IgD-negative memory B cell (primary cell): ENCODE data around the gene MNX1. TPM values are rescaled to one million over a fixed set of nuclear protein-coding genes. Genes with fewer than 3 reads are reported as not detected.
A peak's percentile ranks its signal among the peaks of the same experiment; 100 is the strongest.

Experiments used
- H3K27ac Mint-ChIP-seq, 3 donors: one replicate each; pipeline ENCODE4 v1.8.0; 2020 to 2022; ENCODE audit warnings: mild to moderate bottlenecking in 3 of 3, mixed read lengths in 3 of 3, moderate library complexity in 1 of 3
- H3K27me3 Mint-ChIP-seq: one replicate; pipeline ENCODE4 v1.8.0; 2021; ENCODE audit warnings: mixed read lengths
- H3K36me3 Mint-ChIP-seq: one replicate; pipeline ENCODE4 v1.8.0; 2020; ENCODE audit warnings: mild to moderate bottlenecking, mixed read lengths
- H3K4me1 Mint-ChIP-seq, 3 donors: one replicate each; pipeline ENCODE4 v1.8.0; 2020 to 2022; ENCODE audit warnings: mixed read lengths in 3 of 3, mild to moderate bottlenecking in 1 of 3
- H3K4me3 Mint-ChIP-seq, 4 donors: one replicate each; pipeline ENCODE4 v1.8.0; 2020 to 2022; ENCODE audit warnings: mild to moderate bottlenecking in 4 of 4, mixed read lengths in 4 of 4, moderate library complexity in 3 of 4
- H3K9me3 Mint-ChIP-seq, 3 donors: one replicate each; pipeline ENCODE4 v1.8.0; 2020 to 2021; ENCODE audit warnings: mixed read lengths in 3 of 3, mild to moderate bottlenecking in 1 of 3
- polyA plus RNA-seq: library from polyadenylated mRNA; unstranded; fragments of 300-500 nt; fragmentation: Illumina TruSeq; gene quantifications from one replicate; pipeline ENCODE4 v1.2.3, GENCODE V29; 2021

MNX1 gene
- polyA plus RNA-seq, 1 donor from 2014 or later = not detected

DNA sequence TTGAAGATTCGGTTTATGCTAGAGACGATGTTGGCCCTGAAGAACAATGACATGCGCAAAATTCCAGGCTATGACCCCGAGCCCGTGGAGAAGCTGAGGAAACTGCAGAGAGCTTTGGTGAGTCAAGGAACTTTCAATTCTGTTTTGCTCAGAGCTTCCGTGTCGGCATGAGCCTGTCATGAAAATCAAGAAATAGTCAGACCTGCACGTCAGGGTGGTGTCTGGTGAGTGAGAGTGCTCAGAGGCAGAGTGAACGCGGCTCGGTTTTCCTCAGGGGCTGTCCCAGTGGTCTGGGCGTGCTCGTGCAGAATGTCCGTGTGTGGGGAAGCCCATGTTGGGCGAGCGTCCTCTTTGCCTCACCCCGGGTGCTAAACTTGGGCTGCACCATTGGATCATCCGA is 48.3 kb downstream of the MNX1 start:
- Mint-ChIP-seq H3K4me3 (no peak overlapping the region), H3K9me3 (no peaks in the 10 kb centered on the region), H3K27me3 (no peaks in the 10 kb centered on the region), H3K27ac (no peak overlapping the region), H3K4me1 (peaks cover 0 to 2% (median 0%) of the 10 kb centered on the region in 3 donors), H3K36me3 (peaks cover 2% of the 10 kb centered on the region)

DNA sequence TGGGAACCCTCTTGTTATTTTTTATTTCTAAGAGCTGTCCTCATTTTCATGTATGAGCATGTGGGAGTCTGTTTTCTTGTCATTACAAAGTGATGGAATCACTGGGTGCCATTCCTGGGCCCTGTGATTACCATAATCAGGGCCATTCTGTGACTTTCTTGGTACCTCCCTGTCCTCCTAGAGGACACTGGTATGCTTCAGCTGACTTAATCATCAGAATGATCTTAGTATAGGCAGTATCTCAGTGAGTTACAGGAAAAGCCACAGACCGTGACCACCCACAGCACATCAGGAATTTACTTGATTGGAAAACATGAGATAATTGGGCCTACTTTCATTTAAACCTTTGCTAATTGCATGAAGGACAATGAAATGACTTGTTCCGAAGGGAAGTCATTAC is 53.7 kb downstream of the MNX1 start:
- no peaks in the 10 kb centered on the region for H3K9me3 Mint-ChIP-seq

DNA sequence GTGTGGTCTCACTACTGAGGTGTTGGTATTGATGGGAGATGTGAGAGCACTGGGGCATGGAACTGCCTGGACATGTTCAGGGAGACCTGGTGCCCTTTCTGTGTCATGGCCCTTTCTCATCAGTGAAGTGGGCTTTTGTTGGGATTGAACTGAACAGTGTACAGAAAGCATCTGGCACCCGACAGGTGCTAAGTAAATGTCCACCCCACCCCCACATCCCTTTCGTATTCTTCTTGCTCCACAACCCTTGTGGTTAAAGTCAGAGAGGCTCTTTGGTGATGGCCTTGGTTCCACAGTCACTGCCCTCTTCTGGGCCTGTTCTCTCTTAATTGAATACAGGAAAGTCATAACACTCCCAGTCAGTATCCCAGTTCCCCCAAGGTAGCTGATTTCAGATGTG is 55.5 kb downstream of the MNX1 start:
- Mint-ChIP-seq H3K4me3 (no peak overlapping the region), H3K36me3 (no peaks in the 10 kb centered on the region), H3K9me3 (no peaks in the 10 kb centered on the region), H3K27ac (peak overlapping the region in 1 of 3 donors; percentile 45), H3K27me3 (no peaks in the 10 kb centered on the region), H3K4me1 (peaks cover 16 to 18% (median 17%) of the 10 kb centered on the region in 3 donors)

More for the DNA sequence above, 53.7 kb downstream of the MNX1 start:
- H3K27me3 Mint-ChIP-seq = no peaks in the 10 kb centered on the region
- H3K4me1 Mint-ChIP-seq = peaks cover 3 to 5% (median 5%) of the 10 kb centered on the region in 3 donors
- H3K4me3 Mint-ChIP-seq = no peak overlapping the region
- H3K36me3 Mint-ChIP-seq = no peaks in the 10 kb centered on the region
- H3K27ac Mint-ChIP-seq = no peak overlapping the region

Other genes with a start within 250 kb of the MNX1 start
- gene LMBR1, start 117.5 kb downstream of the MNX1 start, polyA plus RNA-seq = 29.2 TPM
- gene NOM1, start 61.0 kb downstream of the MNX1 start, polyA plus RNA-seq = 9.4 TPM
- 15.1 TPM for gene UBE3C, start 128.3 kb upstream of the MNX1 start, polyA plus RNA-seq